Coronary artery (tissue), 2 donors: ENCODE measurements around the gene SLMAP.
"Not testable (repeated sequence)": the region's sequence is repeated elsewhere in the genome, so short reads cannot be mapped to it uniquely, and the experiment has no call there.

ENCODE experiments used
- DNase-seq: peaks from one replicate; pipeline ENCODE4 v3.0.0-alpha.2; 2017; ENCODE audit warnings: low spot score
- H3K27ac ChIP-seq, 2 donors: fragments of 200-600 bp; sonication (generic); one replicate each; pipeline ENCODE4 v1.5.1; 2016 to 2019
- H3K4me3 ChIP-seq: fragments of 200-600 bp; sonication (generic); 2 replicates; pipeline ENCODE4 v1.5.1; 2016; ENCODE audit warnings: mild to moderate bottlenecking, moderate library complexity
- CTCF ChIP-seq: fragments of 200-600 bp; sonication (generic); IDR thresholded peaks from one replicate; pipeline ENCODE4 v1.5.1; 2019; ENCODE audit warnings: antibody characterized with exemption

SLMAP gene

GRCh38 chr3:57803647-57804081 is 47.6 kb downstream of the SLMAP start:
- no peak for TF ChIP-seq CTCF
- H3K27ac ChIP-seq = peak overlapping the region in 1 of 2 donors; percentile 35
- no peak for DNase-seq
- peak overlapping the region; percentile 19 for H3K4me3 ChIP-seq

DNA sequence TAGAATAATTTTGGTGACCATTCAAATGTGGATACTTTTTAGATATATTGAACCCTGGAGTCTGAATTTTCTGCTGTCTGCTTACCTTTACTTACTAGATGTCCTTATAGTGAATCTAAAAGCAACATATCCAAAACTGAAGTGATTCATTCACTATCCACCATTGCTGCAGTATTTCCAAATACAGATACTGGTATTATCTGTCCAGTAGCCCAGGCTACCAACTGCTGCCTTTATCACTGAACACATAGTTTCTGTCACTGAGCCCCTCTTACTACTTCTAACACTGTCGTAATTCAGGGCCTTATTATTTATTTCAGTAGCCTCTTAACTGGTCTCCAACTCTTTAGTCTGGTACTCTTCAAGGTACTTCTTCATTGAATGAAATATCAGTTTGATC is 49.2 kb downstream of the SLMAP start:
- no peak for DNase-seq
- no peak overlapping the region for H3K4me3 ChIP-seq
- no peak overlapping the region for H3K27ac ChIP-seq
- no peak for TF ChIP-seq CTCF

- no peak overlapping the region for H3K4me3 ChIP-seq
- no peak for DNase-seq
- no peak overlapping the region for H3K27ac ChIP-seq
- no peak for TF ChIP-seq CTCF
Measured at GRCh38 chr3:57805674-57806073, 49.6 kb downstream of the SLMAP start.

- not testable (repeated sequence) for H3K27ac ChIP-seq, DNase-seq, H3K4me3 ChIP-seq
Measured at GRCh38 chr3:57806195-57806594, 50.1 kb downstream of the SLMAP start.

DNA sequence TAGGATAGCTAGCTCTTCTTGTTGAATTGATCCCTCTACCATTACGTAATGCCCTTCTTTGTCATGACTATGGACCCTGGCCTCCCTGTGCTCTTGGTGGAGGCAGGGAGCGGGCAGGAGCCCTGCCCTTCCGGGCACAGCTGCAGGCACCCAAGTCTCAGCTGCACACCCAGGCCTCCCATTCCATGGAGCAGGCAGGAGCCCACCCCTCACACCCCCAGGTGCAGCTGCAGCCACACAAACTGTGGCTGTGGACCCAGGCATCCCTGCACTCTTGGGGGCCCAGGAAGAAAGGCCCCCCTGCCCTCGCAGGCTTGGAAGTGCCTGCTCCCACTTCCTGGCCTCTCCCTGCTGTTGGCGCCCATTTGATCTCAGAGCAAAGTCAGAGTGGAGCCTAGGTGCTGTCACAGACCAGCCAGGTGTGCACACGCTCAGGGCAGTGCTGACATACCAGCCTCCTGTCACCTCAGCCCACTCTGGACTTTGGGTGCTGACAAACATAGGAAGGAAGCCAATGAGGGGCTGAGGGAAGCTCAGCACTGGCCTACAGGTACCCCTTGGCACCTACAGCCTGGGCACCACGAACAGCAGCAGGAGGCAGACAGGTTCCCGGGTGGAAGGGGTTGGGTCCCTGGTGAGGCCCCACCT is 53.0 kb downstream of the SLMAP start:
- H3K27ac ChIP-seq = no peak overlapping the region
- no peak overlapping the region for H3K4me3 ChIP-seq
- no peak for TF ChIP-seq CTCF
- no peak for DNase-seq

GRCh38 chr3:57809609-57809968 is 53.5 kb downstream of the SLMAP start:
- DNase-seq = no peak
- H3K4me3 ChIP-seq = no peak overlapping the region
- H3K27ac ChIP-seq = no peak overlapping the region
- TF ChIP-seq CTCF = no peak

DNA sequence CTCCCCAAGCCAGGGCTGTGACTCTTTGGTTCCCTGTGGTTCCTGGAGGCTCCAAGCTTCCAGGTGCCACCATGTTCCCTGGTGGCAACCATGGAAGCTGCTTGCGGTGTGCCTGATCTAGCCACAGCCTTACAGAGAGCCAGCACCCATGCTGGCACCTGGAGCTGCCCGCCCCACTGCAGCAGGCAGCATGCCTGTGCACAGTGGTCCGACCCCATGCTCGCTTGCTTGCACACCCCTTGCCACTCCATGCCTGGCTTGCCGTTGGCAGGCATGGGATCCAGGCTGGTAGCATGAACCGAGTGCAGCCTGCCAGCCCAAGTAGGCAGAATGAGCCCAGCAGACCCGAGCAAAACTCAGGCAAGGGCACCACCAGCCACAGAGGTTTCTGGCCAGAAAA is 53.9 kb downstream of the SLMAP start:
- DNase-seq = no peak
- Histone ChIP-seq H3K4me3 (no peak overlapping the region), H3K27ac (no peak overlapping the region)
- no peak for TF ChIP-seq CTCF
